Lower leg skin (tissue), 3 donors: ENCODE data around the gene RNF40.

Experiments
- POLR2A ChIP-seq, 2 donors: fragments of 450-650 bp; IDR thresholded peaks; one replicate each; pipeline ENCODE4 v1.6.1; 2016 to 2017; ENCODE audit warnings: antibody characterized with exemption in 2 of 2, mild to moderate bottlenecking in 1 of 2, moderate library complexity in 1 of 2
- TF ChIP-seq, protein P1 (sequence below), 3 donors: fragments of 450-650 bp; IDR thresholded peaks; one replicate each; pipeline ENCODE4 v1.5.1; 2016; ENCODE audit warnings: antibody characterized with exemption in 3 of 3, mild to moderate bottlenecking in 3 of 3, moderate library complexity in 2 of 3

DNA sequence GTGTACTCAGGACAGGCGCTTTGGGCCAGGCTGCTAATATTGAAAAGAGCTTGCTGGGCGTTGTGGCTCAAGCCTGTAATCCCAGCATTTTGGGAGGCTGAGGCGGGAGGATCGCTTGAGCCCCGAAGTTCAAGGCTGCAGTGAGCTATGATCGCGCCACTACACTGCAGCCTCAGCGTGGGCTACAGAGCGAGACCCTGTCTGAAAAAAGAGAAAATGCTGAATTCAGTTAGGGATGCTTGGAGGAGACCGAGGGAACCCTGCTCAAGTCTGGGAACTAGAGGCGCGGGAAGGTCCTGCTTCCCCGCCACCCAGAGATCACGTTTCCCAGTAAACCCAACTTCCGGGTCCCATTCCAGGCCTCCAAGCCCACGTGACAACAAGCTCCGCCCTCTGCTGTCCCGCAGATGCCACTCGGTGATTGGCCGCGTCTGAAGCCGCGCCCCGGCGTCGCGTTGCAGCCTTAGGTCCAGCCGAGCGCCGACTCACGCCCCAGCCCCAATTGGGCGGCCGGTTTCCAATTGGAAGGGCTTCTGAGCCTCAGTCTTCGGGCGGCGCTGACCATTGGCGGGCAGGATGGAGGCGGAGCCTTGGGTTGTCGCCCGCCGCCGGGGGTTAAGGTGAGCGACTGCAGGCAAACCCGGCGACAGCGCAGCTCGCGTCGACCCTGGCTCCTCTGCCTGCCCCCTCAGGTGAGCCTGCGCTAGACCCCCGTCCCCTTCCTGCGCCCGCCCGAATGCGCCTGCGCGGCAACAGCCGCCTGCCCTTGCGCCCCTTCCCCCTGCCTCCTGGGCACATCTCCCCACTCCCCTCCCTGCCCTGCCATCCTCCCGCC lies 14.1 kb upstream of the RNF40 start, which contains the start of gene PHKG2:
- TF ChIP-seq, protein P1, sequence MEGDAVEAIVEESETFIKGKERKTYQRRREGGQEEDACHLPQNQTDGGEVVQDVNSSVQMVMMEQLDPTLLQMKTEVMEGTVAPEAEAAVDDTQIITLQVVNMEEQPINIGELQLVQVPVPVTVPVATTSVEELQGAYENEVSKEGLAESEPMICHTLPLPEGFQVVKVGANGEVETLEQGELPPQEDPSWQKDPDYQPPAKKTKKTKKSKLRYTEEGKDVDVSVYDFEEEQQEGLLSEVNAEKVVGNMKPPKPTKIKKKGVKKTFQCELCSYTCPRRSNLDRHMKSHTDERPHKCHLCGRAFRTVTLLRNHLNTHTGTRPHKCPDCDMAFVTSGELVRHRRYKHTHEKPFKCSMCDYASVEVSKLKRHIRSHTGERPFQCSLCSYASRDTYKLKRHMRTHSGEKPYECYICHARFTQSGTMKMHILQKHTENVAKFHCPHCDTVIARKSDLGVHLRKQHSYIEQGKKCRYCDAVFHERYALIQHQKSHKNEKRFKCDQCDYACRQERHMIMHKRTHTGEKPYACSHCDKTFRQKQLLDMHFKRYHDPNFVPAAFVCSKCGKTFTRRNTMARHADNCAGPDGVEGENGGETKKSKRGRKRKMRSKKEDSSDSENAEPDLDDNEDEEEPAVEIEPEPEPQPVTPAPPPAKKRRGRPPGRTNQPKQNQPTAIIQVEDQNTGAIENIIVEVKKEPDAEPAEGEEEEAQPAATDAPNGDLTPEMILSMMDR (IDR thresholded peaks at IDR 0.05): no peak
- no peak for TF ChIP-seq POLR2A (IDR thresholded peaks at IDR 0.05)
